GM12878 (cell line): ENCODE measurements around the gene SUSD1. TPM values are rescaled to one million over a fixed set of nuclear protein-coding genes. Genes with fewer than 3 reads are reported as not detected.

Experiments used
- ATAC-seq: fragments of 200-7000 bp; cut with Tn5 transposase; 3 replicates; pipeline ENCODE4 v1.9.1; 2020; ENCODE audit warnings: mild to moderate bottlenecking, moderate library complexity
- BruUV-seq: library from RNA; stranded (reverse); fragments of 400-500 nt; replicated peaks from 2 replicates; lab custom pipeline; 2021; lab: Mats Ljungman, UMichigan
- CTCF ChIA-PET: fragments of 300-600 bp; sonication (Branson Sonifier 250); formaldehyde crosslinking; extraction: SDS; loops from one replicate; lab custom pipeline; 2021; ENCODE audit warnings: inconsistent platforms; lab: Yijun Ruan, JAX
- POLR2A ChIA-PET: fragments of 350-600 bp; formaldehyde crosslinking; extraction: SDS; loops from one replicate; lab custom pipeline; 2021; ENCODE audit warnings: inconsistent platforms; lab: Charles Lee
- RAD21 ChIA-PET: fragments of 300-600 bp; sonication (Branson Sonifier 250); formaldehyde crosslinking; loops from one replicate; lab custom pipeline; 2023; ENCODE audit warnings: antibody characterized with exemption; ENCODE audit not compliant: unreplicated experiment; lab: Charles Lee
- SMC1A ChIA-PET: fragments of 300-600 bp; sonication (Branson Sonifier 250); formaldehyde crosslinking; loops from one replicate; lab custom pipeline; 2023; ENCODE audit not compliant: unreplicated experiment, uncharacterized antibody; lab: Charles Lee
- DNase-seq: peaks from one replicate; pipeline ENCODE4 v3.0.0-alpha.2; 2011; ENCODE audit warnings: low read depth, low spot score
- FAIRE-seq: peaks from 3 replicates; lab custom pipeline; 2011; peaks lifted over from hg19 to GRCh38; lab: Jason Lieb, UNC
- H2AFZ ChIP-seq: 2 replicates; pipeline ENCODE4 v1.6.0; 2011; ENCODE audit warnings: low read depth, low read length, control low read depth; ENCODE audit not compliant: control insufficient read depth
- H3K27ac ChIP-seq: 2 replicates; pipeline ENCODE4 v1.5.1; 2011; ENCODE audit warnings: control low read depth; ENCODE audit not compliant: control insufficient read depth, insufficient read depth
- H3K27me3 ChIP-seq, 2 experiments: replicated peaks in 1 of 2; 2 replicates each; pipeline versions ENCODE4 v1.6.0 to v1.6.1; 2011; ENCODE audit warnings: low read length in 1 of 2; ENCODE audit not compliant: control insufficient read depth in 2 of 2, insufficient read depth in 2 of 2
- H3K36me3 ChIP-seq, 2 experiments: 2 replicates each; pipeline ENCODE4 v1.5.1; 2011; ENCODE audit warnings: low read length in 1 of 2; ENCODE audit not compliant: control insufficient read depth in 2 of 2, insufficient read depth in 2 of 2
- H3K4me1 ChIP-seq: 2 replicates; pipeline ENCODE4 v1.6.1; 2011; ENCODE audit warnings: mild to moderate bottlenecking, low read length, moderate library complexity, mixed read lengths; ENCODE audit not compliant: control insufficient read depth, insufficient read depth
- H3K4me2 ChIP-seq: 2 replicates; pipeline ENCODE4 v1.6.0; 2011; ENCODE audit warnings: control low read depth; ENCODE audit not compliant: control insufficient read depth, insufficient read depth
- H3K4me3 ChIP-seq: fragments of 200-600 bp; sonication (generic); 2 replicates; pipeline ENCODE4 v1.5.1; 2016
- H3K79me2 ChIP-seq: 2 replicates; pipeline ENCODE4 v1.6.0; 2011; ENCODE audit warnings: low read length; ENCODE audit not compliant: control insufficient read depth, insufficient read depth
- H3K9ac ChIP-seq: 2 replicates; pipeline ENCODE4 v1.8.0; 2011; ENCODE audit warnings: low read length, control low read depth, mixed read lengths; ENCODE audit not compliant: control insufficient read depth, insufficient read depth
- H3K9me3 ChIP-seq: replicated peaks from 3 replicates; pipeline ENCODE4 v1.5.1; 2011; ENCODE audit warnings: mild to moderate bottlenecking, low read length; ENCODE audit not compliant: control insufficient read depth, insufficient read depth
- H4K20me1 ChIP-seq: 2 replicates; pipeline ENCODE4 v1.6.0; 2011; ENCODE audit not compliant: control insufficient read depth, insufficient read depth
- CEBPB ChIP-seq, 2 experiments: fragments of 150-350 bp in 1 of 2; IDR thresholded peaks; 2 replicates each; pipeline ENCODE4 v1.6.1; 2012 to 2014; ENCODE audit warnings: low read depth in 2 of 2, low read length in 2 of 2, borderline replicate concordance in 1 of 2, inconsistent platforms in 1 of 2
- KLF5 ChIP-seq: fragments of 450-650 bp; IDR thresholded peaks from 2 replicates; pipeline ENCODE4 v1.6.1; 2014; ENCODE audit warnings: mild to moderate bottlenecking; ENCODE audit not compliant: partially characterized antibody
- MYB ChIP-seq: fragments of 150-350 bp; IDR thresholded peaks from 2 replicates; pipeline ENCODE4 v1.6.1; 2014; ENCODE audit warnings: mild to moderate bottlenecking, low read depth, low read length, borderline replicate concordance
- NFYB ChIP-seq: IDR thresholded peaks from 2 replicates; pipeline ENCODE4 v1.6.1; 2011; ENCODE audit warnings: low read depth, mild to moderate bottlenecking, low read length, improper control_type of control experiment, moderate library complexity; ENCODE audit not compliant: insufficient read depth
- PAX8 ChIP-seq: fragments of 450-650 bp; IDR thresholded peaks from 2 replicates; pipeline ENCODE4 v1.6.1; 2017; ENCODE audit warnings: mild to moderate bottlenecking, moderate library complexity
- RAD21 ChIP-seq: IDR thresholded peaks from 2 replicates; pipeline ENCODE4 v1.6.1; 2011; ENCODE audit warnings: mild to moderate bottlenecking, low read depth, low read length, moderate library complexity; ENCODE audit not compliant: insufficient read depth
- SRF ChIP-seq, 2 experiments: IDR thresholded peaks; 2 replicates each; pipeline ENCODE4 v1.6.1; 2011; ENCODE audit warnings: low read depth in 2 of 2, low read length in 2 of 2, mild to moderate bottlenecking in 1 of 2, moderate library complexity in 1 of 2
- TARDBP ChIP-seq: IDR thresholded peaks from 2 replicates; pipeline ENCODE4 v1.6.1; 2016; ENCODE audit warnings: borderline replicate concordance
- ZNF622 ChIP-seq: fragments of 450-650 bp; IDR thresholded peaks from 2 replicates; pipeline ENCODE4 v1.6.1; 2017; ENCODE audit warnings: mild to moderate bottlenecking, inconsistent platforms
- WGBS: methylation state at CpG from one replicate; pipeline ENCODE4 v1.1.6; 2016; ENCODE audit warnings: low lambda C conversion rate; ENCODE audit not compliant: insufficient replicate concordance, insufficient coverage; ENCODE audit errors: missing lambda C conversion rate; 5-methylcytosine and 5-hydroxymethylcytosine counted together
- in situ Hi-C: fragments of 300-500 bp; cut with MboI; formaldehyde crosslinking; loops from 9 replicates; pipeline ENCODE4 v1.14.3; 2018; ENCODE audit warnings: mixed read lengths
- intact Hi-C: fragments of 100-400 bp; cut with micrococcal nuclease; formaldehyde crosslinking; loops from one replicate; pipeline ENCODE4 v1.14.2; 2022; ENCODE audit not compliant: unreplicated experiment
- polyA plus RNA-seq, 11 experiments: library from polyadenylated mRNA; depleted of rRNA in 4 of 11; unstranded in 6 of 11; stranded (reverse) in 5 of 11; fragments of >200 nt; fragmentation: Nextera tagmentation in 4 of 11; fragmentation: Illumina TruSeq in 1 of 11; extraction: Ambion mirVana in 4 of 11; extraction: Trizol in 1 of 11; gene quantifications; 1 replicate in 1 of 11; 2 replicates in 10 of 11; pipeline versions ENCODE4 v1.2.1 to v1.2.3, GENCODE V29; 2011 to 2016; ENCODE audit warnings: inconsistent platforms in 2 of 11, missing spikeins in 2 of 11, low read depth in 1 of 11
- total RNA-seq, 4 experiments: library from RNA; depleted of rRNA in 3 of 4; stranded (reverse); fragments of >200 nt in 3 of 4; fragmentation: Illumina TruSeq in 1 of 4; extraction: Trizol in 1 of 4; gene quantifications; 2 replicates each; pipeline versions ENCODE4 v1.2.1 to v1.2.3, GENCODE V29; 2013 to 2021
- TF ChIP-seq, protein P1 (sequence below): fragments of 450-650 bp; IDR thresholded peaks from 2 replicates; pipeline ENCODE4 v1.6.1; 2017; ENCODE audit warnings: mild to moderate bottlenecking, low read depth, inconsistent platforms; ENCODE audit not compliant: poor library complexity, severe bottlenecking
- TF ChIP-seq, protein P2 (sequence below): IDR thresholded peaks from 2 replicates; pipeline ENCODE4 v1.6.1; 2011; ENCODE audit warnings: low read depth, mild to moderate bottlenecking, low read length, moderate library complexity, borderline replicate concordance; ENCODE audit errors: extremely low read depth
- TF ChIP-seq, protein P3 (sequence below): IDR thresholded peaks from 2 replicates; pipeline ENCODE4 v1.6.1; 2012; ENCODE audit warnings: improper control_type of control experiment, low read depth, low read length; ENCODE audit not compliant: insufficient replicate concordance

SUSD1 gene
- total and polyA plus RNA-seq, 10 of the 15 experiments (the other 5 are each of a cell fraction or from before 2014, with no cell fraction given): 6.7 to 20.8 (median 13.2) TPM

DNA sequence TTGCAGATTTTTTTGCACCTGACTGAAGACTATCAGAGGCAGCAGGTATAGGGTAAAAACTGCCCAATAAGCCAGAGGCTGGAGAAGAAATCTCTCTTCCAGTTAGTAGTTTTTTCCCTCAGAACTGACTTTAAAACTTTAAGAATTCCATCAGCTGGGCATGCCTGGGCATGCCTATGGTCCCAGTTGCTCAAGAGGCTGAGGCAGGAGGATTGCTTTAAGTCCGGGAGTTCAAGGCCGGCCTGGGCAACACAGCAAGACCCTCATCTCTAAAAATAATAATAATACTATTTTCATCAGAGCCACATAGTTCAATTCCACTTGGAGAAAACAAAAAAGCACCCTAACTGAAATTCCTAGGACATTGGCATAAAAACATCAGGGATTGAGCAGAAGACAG lies 30.3 kb downstream of the SUSD1 start:
- WGBS: 100% methylated on average over 2 of the region's 2 CpGs
- peaks cover 6% of the 10 kb centered on the region for H3K4me1 ChIP-seq
- H3K79me2 ChIP-seq: no peaks in the 10 kb centered on the region
- no peak overlapping the region for H3K4me2 ChIP-seq
- TF ChIP-seq ZNF622: no peak
- no peak for TF ChIP-seq PAX8
- no peak for TF ChIP-seq MYB
- TF ChIP-seq, protein P1, sequence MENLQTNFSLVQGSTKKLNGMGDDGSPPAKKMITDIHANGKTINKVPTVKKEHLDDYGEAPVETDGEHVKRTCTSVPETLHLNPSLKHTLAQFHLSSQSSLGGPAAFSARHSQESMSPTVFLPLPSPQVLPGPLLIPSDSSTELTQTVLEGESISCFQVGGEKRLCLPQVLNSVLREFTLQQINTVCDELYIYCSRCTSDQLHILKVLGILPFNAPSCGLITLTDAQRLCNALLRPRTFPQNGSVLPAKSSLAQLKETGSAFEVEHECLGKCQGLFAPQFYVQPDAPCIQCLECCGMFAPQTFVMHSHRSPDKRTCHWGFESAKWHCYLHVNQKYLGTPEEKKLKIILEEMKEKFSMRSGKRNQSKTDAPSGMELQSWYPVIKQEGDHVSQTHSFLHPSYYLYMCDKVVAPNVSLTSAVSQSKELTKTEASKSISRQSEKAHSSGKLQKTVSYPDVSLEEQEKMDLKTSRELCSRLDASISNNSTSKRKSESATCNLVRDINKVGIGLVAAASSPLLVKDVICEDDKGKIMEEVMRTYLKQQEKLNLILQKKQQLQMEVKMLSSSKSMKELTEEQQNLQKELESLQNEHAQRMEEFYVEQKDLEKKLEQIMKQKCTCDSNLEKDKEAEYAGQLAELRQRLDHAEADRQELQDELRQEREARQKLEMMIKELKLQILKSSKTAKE: no peak
- no peak for TF ChIP-seq RAD21
- TF ChIP-seq NFYB: no peak
- TF ChIP-seq, protein P2, sequence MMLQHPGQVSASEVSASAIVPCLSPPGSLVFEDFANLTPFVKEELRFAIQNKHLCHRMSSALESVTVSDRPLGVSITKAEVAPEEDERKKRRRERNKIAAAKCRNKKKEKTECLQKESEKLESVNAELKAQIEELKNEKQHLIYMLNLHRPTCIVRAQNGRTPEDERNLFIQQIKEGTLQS: no peak
- TF ChIP-seq SRF (IDR thresholded peaks at IDR 0.05; ENCODE audit: low read depth in 2 of 2, low read length in 2 of 2): no peak
- TF ChIP-seq, protein P3, sequence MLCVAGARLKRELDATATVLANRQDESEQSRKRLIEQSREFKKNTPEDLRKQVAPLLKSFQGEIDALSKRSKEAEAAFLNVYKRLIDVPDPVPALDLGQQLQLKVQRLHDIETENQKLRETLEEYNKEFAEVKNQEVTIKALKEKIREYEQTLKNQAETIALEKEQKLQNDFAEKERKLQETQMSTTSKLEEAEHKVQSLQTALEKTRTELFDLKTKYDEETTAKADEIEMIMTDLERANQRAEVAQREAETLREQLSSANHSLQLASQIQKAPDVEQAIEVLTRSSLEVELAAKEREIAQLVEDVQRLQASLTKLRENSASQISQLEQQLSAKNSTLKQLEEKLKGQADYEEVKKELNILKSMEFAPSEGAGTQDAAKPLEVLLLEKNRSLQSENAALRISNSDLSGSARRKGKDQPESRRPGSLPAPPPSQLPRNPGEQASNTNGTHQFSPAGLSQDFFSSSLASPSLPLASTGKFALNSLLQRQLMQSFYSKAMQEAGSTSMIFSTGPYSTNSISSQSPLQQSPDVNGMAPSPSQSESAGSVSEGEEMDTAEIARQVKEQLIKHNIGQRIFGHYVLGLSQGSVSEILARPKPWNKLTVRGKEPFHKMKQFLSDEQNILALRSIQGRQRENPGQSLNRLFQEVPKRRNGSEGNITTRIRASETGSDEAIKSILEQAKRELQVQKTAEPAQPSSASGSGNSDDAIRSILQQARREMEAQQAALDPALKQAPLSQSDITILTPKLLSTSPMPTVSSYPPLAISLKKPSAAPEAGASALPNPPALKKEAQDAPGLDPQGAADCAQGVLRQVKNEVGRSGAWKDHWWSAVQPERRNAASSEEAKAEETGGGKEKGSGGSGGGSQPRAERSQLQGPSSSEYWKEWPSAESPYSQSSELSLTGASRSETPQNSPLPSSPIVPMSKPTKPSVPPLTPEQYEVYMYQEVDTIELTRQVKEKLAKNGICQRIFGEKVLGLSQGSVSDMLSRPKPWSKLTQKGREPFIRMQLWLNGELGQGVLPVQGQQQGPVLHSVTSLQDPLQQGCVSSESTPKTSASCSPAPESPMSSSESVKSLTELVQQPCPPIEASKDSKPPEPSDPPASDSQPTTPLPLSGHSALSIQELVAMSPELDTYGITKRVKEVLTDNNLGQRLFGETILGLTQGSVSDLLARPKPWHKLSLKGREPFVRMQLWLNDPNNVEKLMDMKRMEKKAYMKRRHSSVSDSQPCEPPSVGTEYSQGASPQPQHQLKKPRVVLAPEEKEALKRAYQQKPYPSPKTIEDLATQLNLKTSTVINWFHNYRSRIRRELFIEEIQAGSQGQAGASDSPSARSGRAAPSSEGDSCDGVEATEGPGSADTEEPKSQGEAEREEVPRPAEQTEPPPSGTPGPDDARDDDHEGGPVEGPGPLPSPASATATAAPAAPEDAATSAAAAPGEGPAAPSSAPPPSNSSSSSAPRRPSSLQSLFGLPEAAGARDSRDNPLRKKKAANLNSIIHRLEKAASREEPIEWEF: no peak
- TF ChIP-seq CEBPB (IDR thresholded peaks at IDR 0.05; ENCODE audit: borderline replicate concordance in 1 of 2, low read depth in 2 of 2, low read length in 2 of 2): no peak
- TF ChIP-seq KLF5: no peak
- no peak for TF ChIP-seq TARDBP
- H3K27me3 ChIP-seq: no peaks in the 10 kb centered on the region
- H4K20me1 ChIP-seq: no peaks in the 10 kb centered on the region
- H3K9me3 ChIP-seq: no peaks in the 10 kb centered on the region
- H3K9ac ChIP-seq: no peak overlapping the region
- ATAC-seq (no peak), FAIRE-seq (no peak), DNase-seq (no peak)
- H3K4me3 ChIP-seq: no peak overlapping the region
- H3K36me3 ChIP-seq: no peaks in the 10 kb centered on the region
- no peak overlapping the region for H2AFZ ChIP-seq
- SMC1A ChIA-PET: interaction anchor here (1.4 to 1.7 kb wide), 2 partner anchors 11 to 19 kb away, joined by 3 to 5 read pairs; no protein-coding TSS in a partner anchor
- no peak overlapping the region for H3K27ac ChIP-seq
- POLR2A ChIA-PET: no interaction called here
- no TSS peak for BruUV-seq
- CTCF ChIA-PET: no interaction called here
- intact Hi-C loops: no loop called here
- RAD21 ChIA-PET: no interaction called here
- in situ Hi-C loops: no loop called here
